ENCODE data around the gene SOAT1. TPM values are rescaled to one million over a fixed set of nuclear protein-coding genes. Genes with fewer than 3 reads are reported as not detected.

SOAT1 gene
- total and polyA plus RNA-seq, 4 donors, result 6.0 to 42.7 (median 22.7) TPM

GRCh38 chr1:179313004-179313403 lies 19.4 kb downstream of the SOAT1 start:
- Histone ChIP-seq H3K36me3 (ENCODE audit: control insufficient read depth in 1 of 2, insufficient read depth in 2 of 2, low read length in 1 of 2) (no peaks in the 10 kb centered on the region), H3K4me1 (ENCODE audit: control insufficient read depth in 1 of 2, insufficient read depth in 2 of 2, low read length in 2 of 2) (no peaks in the 10 kb centered on the region), H3K27me3 (ENCODE audit: control insufficient read depth in 1 of 2, insufficient read depth in 2 of 2, low read length in 1 of 2) (no peaks in the 10 kb centered on the region), H3K27ac (ENCODE audit: low read depth in 1 of 2, low read length in 2 of 2) (no peak overlapping the region), H3K4me3 (ENCODE audit: low read length in 2 of 2) (no peak overlapping the region), H3K9me3 (ENCODE audit: control insufficient read depth, low read length) (no peaks in the 10 kb centered on the region)
- ATAC-seq (ENCODE audit: low FRiP score) (no peak), DNase-seq (no peak)
- WGBS, 2 donors, result 71 to 77% methylated on average over 6 of the region's 6 CpGs
- intact Hi-C loops (cut with DNase I), result no loop called here

DNA sequence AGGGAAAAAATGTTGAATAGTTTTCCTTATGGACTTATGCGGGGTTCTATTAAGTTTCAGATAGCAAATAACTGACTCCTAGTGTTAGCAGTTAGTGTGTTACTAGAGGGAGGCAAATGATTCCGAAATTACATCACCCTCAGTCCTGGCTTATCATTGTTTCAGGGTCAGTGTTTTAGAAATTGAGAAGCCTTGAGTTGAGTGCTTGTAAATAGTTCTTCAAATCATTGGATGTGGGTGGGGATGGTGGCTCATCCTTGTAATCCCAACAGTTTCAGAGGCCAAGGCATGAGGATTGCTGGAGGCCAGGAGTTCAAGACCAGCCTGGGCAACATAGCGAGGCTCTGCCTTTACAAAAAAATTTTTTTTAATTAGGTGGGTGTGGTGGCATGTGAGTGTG lies 21.3 kb downstream of the SOAT1 start:
- no peak for ATAC-seq (ENCODE audit: low FRiP score)
- no peaks in the 10 kb centered on the region for H3K4me1 ChIP-seq (ENCODE audit: control insufficient read depth in 1 of 2, insufficient read depth in 2 of 2, low read length in 2 of 2)
- intact Hi-C loops (cut with DNase I), result no loop called here
- DNase-seq, result no peak
- H3K27ac ChIP-seq (ENCODE audit: low read depth in 1 of 2, low read length in 2 of 2), result no peak overlapping the region
- H3K27me3 ChIP-seq (ENCODE audit: control insufficient read depth in 1 of 2, insufficient read depth in 2 of 2, low read length in 1 of 2), result no peaks in the 10 kb centered on the region
- WGBS, 2 donors, result 94 to 96% methylated on average over 3 of the region's 3 CpGs
- H3K4me3 ChIP-seq (ENCODE audit: low read length in 2 of 2), result no peak overlapping the region
- peaks cover 0 to 1% of the 10 kb centered on the region in 2 donors for H3K36me3 ChIP-seq (ENCODE audit: control insufficient read depth in 1 of 2, insufficient read depth in 2 of 2, low read length in 1 of 2)
- no peaks in the 10 kb centered on the region for H3K9me3 ChIP-seq (ENCODE audit: control insufficient read depth, low read length)

- H3K4me3 ChIP-seq (ENCODE audit: low read length in 2 of 2), result no peak overlapping the region
- intact Hi-C loops (cut with DNase I), result no loop called here
- no peak overlapping the region for H3K27ac ChIP-seq (ENCODE audit: low read depth in 1 of 2, low read length in 2 of 2)
- peaks cover 0 to 1% of the 10 kb centered on the region in 2 donors for H3K36me3 ChIP-seq (ENCODE audit: control insufficient read depth in 1 of 2, insufficient read depth in 2 of 2, low read length in 1 of 2)
- DNase-seq (no peak), ATAC-seq (ENCODE audit: low FRiP score) (no peak)
- WGBS, 2 donors, result 87 to 88% methylated on average over 5 of the region's 5 CpGs
- no peaks in the 10 kb centered on the region for H3K27me3 ChIP-seq (ENCODE audit: control insufficient read depth in 1 of 2, insufficient read depth in 2 of 2, low read length in 1 of 2)
- H3K4me1 ChIP-seq (ENCODE audit: control insufficient read depth in 1 of 2, insufficient read depth in 2 of 2, low read length in 2 of 2), result no peaks in the 10 kb centered on the region
- no peaks in the 10 kb centered on the region for H3K9me3 ChIP-seq (ENCODE audit: control insufficient read depth, low read length)
Measured at GRCh38 chr1:179318491-179318890, 24.9 kb downstream of the SOAT1 start.

DNA sequence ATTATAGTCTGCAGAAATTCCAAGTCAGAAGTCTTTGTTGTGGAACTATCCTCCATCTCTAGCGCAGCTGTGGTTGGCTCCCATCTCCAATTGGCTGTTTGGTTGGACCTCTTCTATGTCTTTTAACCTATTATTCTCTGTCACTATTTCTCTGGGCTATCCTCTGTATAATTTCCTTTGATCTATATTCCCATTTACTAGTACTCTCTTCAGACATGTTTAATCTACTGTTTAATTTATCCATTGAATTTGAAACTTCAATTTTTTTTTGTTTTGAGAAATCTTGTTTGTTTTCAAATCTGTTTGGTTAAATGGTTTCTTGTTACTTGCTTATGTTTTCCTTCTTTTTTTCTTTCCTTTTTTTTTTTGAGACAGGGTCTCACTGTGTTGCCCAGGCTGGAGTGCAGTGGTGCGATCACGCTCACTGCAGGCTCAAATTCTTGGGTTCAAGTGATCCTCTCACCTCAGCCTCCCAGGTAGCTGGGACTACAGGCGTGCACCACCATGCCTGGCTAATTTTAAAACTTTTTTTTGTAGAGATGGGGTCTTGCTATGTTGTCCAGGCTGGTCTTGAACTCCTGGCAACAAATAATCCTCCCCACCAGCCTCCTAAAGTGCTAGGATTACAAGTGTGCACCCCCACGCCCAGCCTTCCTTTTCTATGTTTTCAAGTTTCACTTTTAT lies 28.1 kb downstream of the SOAT1 start:
- Histone ChIP-seq H3K27ac (ENCODE audit: low read depth in 1 of 2, low read length in 2 of 2) (no peak overlapping the region), H3K4me3 (ENCODE audit: low read length in 2 of 2) (no peak overlapping the region), H3K9me3 (ENCODE audit: control insufficient read depth, low read length) (no peaks in the 10 kb centered on the region), H3K36me3 (ENCODE audit: control insufficient read depth in 1 of 2, insufficient read depth in 2 of 2, low read length in 1 of 2) (peaks cover 0 to 1% of the 10 kb centered on the region in 2 donors), H3K4me1 (ENCODE audit: control insufficient read depth in 1 of 2, insufficient read depth in 2 of 2, low read length in 2 of 2) (no peaks in the 10 kb centered on the region), H3K27me3 (ENCODE audit: control insufficient read depth in 1 of 2, insufficient read depth in 2 of 2, low read length in 1 of 2) (no peaks in the 10 kb centered on the region)
- WGBS, 2 donors, result 98% methylated on average over 5 of the region's 5 CpGs
- no peak for ATAC-seq (ENCODE audit: low FRiP score)
- DNase-seq, result no peak
- intact Hi-C loops (cut with DNase I), result no loop called here

DNA sequence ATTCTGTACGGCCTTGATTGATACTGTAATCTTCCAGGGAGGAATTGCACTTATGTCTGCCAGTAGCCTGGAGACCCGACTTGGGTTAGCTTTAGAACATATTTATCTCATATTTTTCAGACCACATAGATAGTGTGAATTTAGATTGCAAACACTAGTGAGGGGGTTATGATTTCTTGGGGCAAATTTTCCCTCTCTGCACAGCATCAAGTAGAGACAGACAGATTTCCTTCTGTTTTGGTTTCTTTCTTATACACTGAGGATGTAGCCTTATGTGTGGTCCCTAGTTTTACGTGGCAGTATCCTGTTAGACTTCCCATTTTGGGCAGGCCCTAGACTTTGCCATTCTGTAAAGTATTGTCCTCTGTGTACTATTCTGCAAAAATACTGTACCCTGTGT lies 29.0 kb downstream of the SOAT1 start:
- Histone ChIP-seq H3K9me3 (ENCODE audit: control insufficient read depth, low read length) (no peaks in the 10 kb centered on the region), H3K36me3 (ENCODE audit: control insufficient read depth in 1 of 2, insufficient read depth in 2 of 2, low read length in 1 of 2) (peaks cover 0 to 1% of the 10 kb centered on the region in 2 donors), H3K27me3 (ENCODE audit: control insufficient read depth in 1 of 2, insufficient read depth in 2 of 2, low read length in 1 of 2) (no peaks in the 10 kb centered on the region), H3K27ac (ENCODE audit: low read depth in 1 of 2, low read length in 2 of 2) (no peak overlapping the region), H3K4me1 (ENCODE audit: control insufficient read depth in 1 of 2, insufficient read depth in 2 of 2, low read length in 2 of 2) (no peaks in the 10 kb centered on the region), H3K4me3 (ENCODE audit: low read length in 2 of 2) (no peak overlapping the region)
- no peak for DNase-seq
- WGBS, 2 donors, result 40 to 43% methylated on average over 3 of the region's 3 CpGs
- intact Hi-C loops (cut with DNase I), result no loop called here
- no peak for ATAC-seq (ENCODE audit: low FRiP score)

DNA sequence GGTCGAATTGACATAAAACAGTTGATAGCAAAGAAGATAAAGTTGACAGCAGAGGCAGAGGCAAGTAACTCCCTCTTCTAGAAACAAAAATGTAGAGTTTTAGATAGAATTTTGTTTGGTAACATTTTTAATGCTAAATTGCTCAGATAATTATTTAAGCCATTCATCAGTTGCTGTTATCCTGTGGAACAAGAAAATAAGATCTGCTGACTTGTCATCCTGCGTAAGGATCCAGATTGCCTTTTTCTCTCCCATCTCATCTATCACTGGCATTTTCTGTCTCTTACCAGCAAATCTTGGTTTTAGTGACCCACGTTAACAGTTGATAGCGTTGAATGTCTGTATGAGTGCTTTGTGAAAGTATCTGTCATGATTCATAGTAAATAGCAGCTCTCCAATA lies 29.8 kb downstream of the SOAT1 start:
- Histone ChIP-seq H3K4me3 (ENCODE audit: low read length in 2 of 2) (no peak overlapping the region), H3K27me3 (ENCODE audit: control insufficient read depth in 1 of 2, insufficient read depth in 2 of 2, low read length in 1 of 2) (no peaks in the 10 kb centered on the region), H3K4me1 (ENCODE audit: control insufficient read depth in 1 of 2, insufficient read depth in 2 of 2, low read length in 2 of 2) (no peaks in the 10 kb centered on the region), H3K36me3 (ENCODE audit: control insufficient read depth in 1 of 2, insufficient read depth in 2 of 2, low read length in 1 of 2) (peaks cover 0 to 1% of the 10 kb centered on the region in 2 donors), H3K27ac (ENCODE audit: low read depth in 1 of 2, low read length in 2 of 2) (no peak overlapping the region), H3K9me3 (ENCODE audit: control insufficient read depth, low read length) (no peaks in the 10 kb centered on the region)
- ATAC-seq (ENCODE audit: low FRiP score) (no peak), DNase-seq (no peak)
- intact Hi-C loops (cut with DNase I), result no loop called here
- WGBS, 2 donors, result 84 to 86% methylated on average over 4 of the region's 4 CpGs

DNA sequence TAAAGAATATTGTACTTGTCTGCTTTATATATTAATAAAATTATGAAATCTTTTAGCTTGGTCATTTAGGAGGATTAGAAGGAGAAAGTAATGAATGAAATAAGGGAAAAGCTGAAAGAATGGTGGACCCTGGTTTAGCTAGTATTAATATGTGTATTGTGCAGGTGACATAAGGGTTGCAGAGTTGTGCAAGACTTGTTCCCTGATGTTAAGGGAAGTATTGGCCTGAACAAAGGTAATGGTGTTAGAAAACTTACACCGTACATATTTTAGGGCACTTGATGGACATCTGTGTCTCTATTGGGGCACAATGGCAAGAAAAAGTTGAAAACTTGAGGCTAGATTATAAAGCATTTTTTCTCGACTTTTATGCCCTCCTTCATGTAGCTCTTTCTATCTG lies 32.2 kb downstream of the SOAT1 start:
- intact Hi-C loops (cut with DNase I), result no loop called here
- Histone ChIP-seq H3K27ac (ENCODE audit: low read depth in 1 of 2, low read length in 2 of 2) (no peak overlapping the region), H3K4me1 (ENCODE audit: control insufficient read depth in 1 of 2, insufficient read depth in 2 of 2, low read length in 2 of 2) (no peaks in the 10 kb centered on the region), H3K36me3 (ENCODE audit: control insufficient read depth in 1 of 2, insufficient read depth in 2 of 2, low read length in 1 of 2) (no peaks in the 10 kb centered on the region), H3K9me3 (ENCODE audit: control insufficient read depth, low read length) (no peaks in the 10 kb centered on the region), H3K27me3 (ENCODE audit: control insufficient read depth in 1 of 2, insufficient read depth in 2 of 2, low read length in 1 of 2) (no peaks in the 10 kb centered on the region), H3K4me3 (ENCODE audit: low read length in 2 of 2) (no peak overlapping the region)
- ATAC-seq (ENCODE audit: low FRiP score) (no peak), DNase-seq (no peak)
- WGBS, 2 donors, result 92 to 97% methylated on average over 2 of the region's 2 CpGs

DNA sequence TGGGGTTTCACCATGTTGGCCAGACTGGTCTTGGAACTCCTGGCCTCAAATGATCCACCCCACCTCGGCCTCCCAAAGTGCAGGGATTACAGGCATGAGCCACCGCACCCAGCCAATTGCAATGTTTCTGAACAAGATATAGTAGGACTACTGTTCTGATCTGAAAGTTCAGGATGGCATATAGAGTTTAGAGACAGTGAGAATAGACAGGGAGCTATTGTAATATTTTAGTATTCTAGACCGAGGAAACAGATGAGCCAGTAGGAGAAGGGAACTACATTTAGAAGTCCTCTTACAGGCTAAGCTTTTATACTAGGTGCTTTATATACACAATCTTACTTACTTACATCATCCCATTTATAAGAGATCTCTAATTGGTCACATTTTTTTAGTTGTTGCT lies 33.1 kb downstream of the SOAT1 start:
- DNase-seq (no peak), ATAC-seq (ENCODE audit: low FRiP score) (no peak)
- no peak overlapping the region for H3K4me3 ChIP-seq (ENCODE audit: low read length in 2 of 2)
- H3K9me3 ChIP-seq (ENCODE audit: control insufficient read depth, low read length), result no peaks in the 10 kb centered on the region
- H3K27me3 ChIP-seq (ENCODE audit: control insufficient read depth in 1 of 2, insufficient read depth in 2 of 2, low read length in 1 of 2), result no peaks in the 10 kb centered on the region
- no peaks in the 10 kb centered on the region for H3K4me1 ChIP-seq (ENCODE audit: control insufficient read depth in 1 of 2, insufficient read depth in 2 of 2, low read length in 2 of 2)
- H3K27ac ChIP-seq (ENCODE audit: low read depth in 1 of 2, low read length in 2 of 2), result no peak overlapping the region
- no peaks in the 10 kb centered on the region for H3K36me3 ChIP-seq (ENCODE audit: control insufficient read depth in 1 of 2, insufficient read depth in 2 of 2, low read length in 1 of 2)
- WGBS, 2 donors, result 96 to 99% methylated on average over 3 of the region's 3 CpGs
- intact Hi-C loops (cut with DNase I), result no loop called here

- H3K9me3 ChIP-seq (ENCODE audit: control insufficient read depth, low read length), result no peaks in the 10 kb centered on the region
- no peaks in the 10 kb centered on the region for H3K4me1 ChIP-seq (ENCODE audit: control insufficient read depth in 1 of 2, insufficient read depth in 2 of 2, low read length in 2 of 2)
- WGBS, 2 donors, result 93 to 95% methylated on average over 7 of the region's 7 CpGs
- no peak overlapping the region for H3K27ac ChIP-seq (ENCODE audit: low read depth in 1 of 2, low read length in 2 of 2)
- no peaks in the 10 kb centered on the region for H3K36me3 ChIP-seq (ENCODE audit: control insufficient read depth in 1 of 2, insufficient read depth in 2 of 2, low read length in 1 of 2)
- H3K27me3 ChIP-seq (ENCODE audit: control insufficient read depth in 1 of 2, insufficient read depth in 2 of 2, low read length in 1 of 2), result no peaks in the 10 kb centered on the region
- DNase-seq, result no peak
- intact Hi-C loops (cut with DNase I), result no loop called here
- no peak for ATAC-seq (ENCODE audit: low FRiP score)
- H3K4me3 ChIP-seq (ENCODE audit: low read length in 2 of 2), result no peak overlapping the region
Measured at GRCh38 chr1:179327196-179327595, 33.6 kb downstream of the SOAT1 start.
